Measurements from ENCODE around the gene KCNIP2.

DNA sequence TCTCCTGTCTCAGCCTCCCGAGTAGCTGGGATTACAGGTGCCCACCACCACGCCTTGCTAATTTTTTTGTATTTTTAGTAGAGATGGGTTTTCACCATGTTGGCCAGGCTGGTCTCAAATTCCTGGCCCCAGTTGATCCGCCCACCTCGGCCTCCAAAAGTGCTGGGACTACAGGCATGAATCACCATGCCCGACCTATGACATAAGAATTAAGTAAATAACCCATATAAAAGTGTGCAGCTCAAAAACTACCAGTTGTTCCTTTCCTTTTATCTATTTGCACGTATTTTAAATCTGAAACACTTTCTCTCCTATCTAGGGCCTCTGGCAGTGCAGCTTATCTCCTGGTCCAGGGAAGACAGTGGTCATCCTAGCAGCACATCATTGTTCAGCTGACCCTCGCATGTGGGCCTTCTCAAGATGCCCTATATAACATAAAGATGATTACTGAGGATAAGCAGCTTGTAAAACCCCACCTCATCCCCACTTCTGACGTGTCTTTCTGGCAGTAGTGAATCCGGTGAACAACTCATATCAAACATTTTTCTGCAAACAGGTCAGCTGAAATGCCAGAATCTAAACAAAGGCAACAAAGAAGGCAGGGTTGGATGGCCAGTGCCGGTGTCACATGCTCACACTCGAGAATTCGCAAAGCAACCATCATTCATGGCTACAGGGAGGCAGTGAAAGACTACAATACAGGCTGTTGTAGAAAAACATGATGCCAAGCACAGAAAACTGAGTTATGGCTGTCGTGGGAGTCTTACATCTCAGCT, 36.0 kb upstream of the KCNIP2 start:
- TF ChIP-seq, protein P1, sequence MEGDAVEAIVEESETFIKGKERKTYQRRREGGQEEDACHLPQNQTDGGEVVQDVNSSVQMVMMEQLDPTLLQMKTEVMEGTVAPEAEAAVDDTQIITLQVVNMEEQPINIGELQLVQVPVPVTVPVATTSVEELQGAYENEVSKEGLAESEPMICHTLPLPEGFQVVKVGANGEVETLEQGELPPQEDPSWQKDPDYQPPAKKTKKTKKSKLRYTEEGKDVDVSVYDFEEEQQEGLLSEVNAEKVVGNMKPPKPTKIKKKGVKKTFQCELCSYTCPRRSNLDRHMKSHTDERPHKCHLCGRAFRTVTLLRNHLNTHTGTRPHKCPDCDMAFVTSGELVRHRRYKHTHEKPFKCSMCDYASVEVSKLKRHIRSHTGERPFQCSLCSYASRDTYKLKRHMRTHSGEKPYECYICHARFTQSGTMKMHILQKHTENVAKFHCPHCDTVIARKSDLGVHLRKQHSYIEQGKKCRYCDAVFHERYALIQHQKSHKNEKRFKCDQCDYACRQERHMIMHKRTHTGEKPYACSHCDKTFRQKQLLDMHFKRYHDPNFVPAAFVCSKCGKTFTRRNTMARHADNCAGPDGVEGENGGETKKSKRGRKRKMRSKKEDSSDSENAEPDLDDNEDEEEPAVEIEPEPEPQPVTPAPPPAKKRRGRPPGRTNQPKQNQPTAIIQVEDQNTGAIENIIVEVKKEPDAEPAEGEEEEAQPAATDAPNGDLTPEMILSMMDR (IDR thresholded peaks at IDR 0.05), result no peak
- TF ChIP-seq POLR2A (IDR thresholded peaks at IDR 0.05), result no peak
